Mesendoderm (in vitro differentiated cells): ENCODE data around the gene UGT1A5.
"Not testable (repeated sequence)": the region's sequence is repeated elsewhere in the genome, so short reads cannot be mapped to it uniquely, and the experiment has no call there.

Experiments
- DNase-seq: peaks from one replicate; pipeline ENCODE4 v3.0.0; 2013
- H2AK5ac ChIP-seq: 2 replicates; pipeline ENCODE4 v1.6.1; 2013; ENCODE audit warnings: low read length, inconsistent platforms
- H2BK120ac ChIP-seq: 2 replicates; pipeline ENCODE4 v1.6.1; 2013; ENCODE audit warnings: low read depth, mild to moderate bottlenecking, low read length, moderate library complexity, mixed read lengths
- H2BK15ac ChIP-seq: replicated peaks from 2 replicates; pipeline ENCODE4 v1.6.1; 2013; ENCODE audit warnings: low read depth, mild to moderate bottlenecking, moderate library complexity
- H2BK5ac ChIP-seq: 2 replicates; pipeline ENCODE4 v1.6.1; 2013; ENCODE audit warnings: low read length, inconsistent platforms
- H3K18ac ChIP-seq: 2 replicates; pipeline ENCODE4 v1.6.1; 2013; ENCODE audit warnings: mild to moderate bottlenecking, low read length, mixed read lengths
- H3K23ac ChIP-seq: one replicate; pipeline ENCODE4 v1.6.1; 2013; ENCODE audit warnings: low read length
- H3K27ac ChIP-seq: 2 replicates; pipeline ENCODE4 v1.5.1; 2013; ENCODE audit warnings: low read depth, mild to moderate bottlenecking, inconsistent platforms, low read length, moderate library complexity
- H3K27me3 ChIP-seq: 2 replicates; pipeline ENCODE4 v1.6.1; 2013; ENCODE audit warnings: low read length, control low read depth, mild to moderate bottlenecking, inconsistent platforms; ENCODE audit not compliant: insufficient read depth, poor library complexity
- H3K36me3 ChIP-seq: 2 replicates; pipeline ENCODE4 v1.6.1; 2013; ENCODE audit warnings: low read length, inconsistent platforms; ENCODE audit not compliant: control insufficient read depth, insufficient read depth
- H3K4ac ChIP-seq: one replicate; pipeline ENCODE4 v1.6.1; 2013; ENCODE audit warnings: low read depth, mild to moderate bottlenecking, low read length, moderate library complexity
- H3K4me1 ChIP-seq: 2 replicates; pipeline ENCODE4 v1.6.1; 2013; ENCODE audit warnings: low read depth, low read length, inconsistent platforms; ENCODE audit not compliant: control insufficient read depth
- H3K4me2 ChIP-seq: 2 replicates; pipeline ENCODE4 v1.6.1; 2013; ENCODE audit warnings: low read length
- H3K4me3 ChIP-seq: 2 replicates; pipeline ENCODE4 v1.5.1; 2013; ENCODE audit warnings: mild to moderate bottlenecking, low read length
- H3K56ac ChIP-seq: one replicate; pipeline ENCODE4 v1.6.1; 2013; ENCODE audit warnings: low read length
- H3K79me1 ChIP-seq: 2 replicates; pipeline ENCODE4 v1.6.1; 2013; ENCODE audit warnings: low read length, inconsistent platforms
- H3K79me2 ChIP-seq: 2 replicates; pipeline ENCODE4 v1.6.1; 2013; ENCODE audit warnings: mild to moderate bottlenecking, low read length; ENCODE audit not compliant: control insufficient read depth, insufficient read depth
- H3K9ac ChIP-seq: 2 replicates; pipeline ENCODE4 v1.6.1; 2013; ENCODE audit warnings: low read length, inconsistent platforms
- H4K5ac ChIP-seq: one replicate; pipeline ENCODE4 v1.6.1; 2013; ENCODE audit warnings: low read length
- H4K8ac ChIP-seq: one replicate; pipeline ENCODE4 v1.6.1; 2013; ENCODE audit warnings: low read depth, mild to moderate bottlenecking, control low read depth, low read length, moderate library complexity
- WGBS: extraction: QIAGEN DNeasy Blood & Tissue Kit; methylation state at CpG from one replicate; pipeline ENCODE4 v1.1.7; 2013; ENCODE audit warnings: low lambda C conversion rate, missing lambda C conversion rate; ENCODE audit not compliant: insufficient coverage; ENCODE audit errors: extremely low coverage; 5-methylcytosine and 5-hydroxymethylcytosine counted together

The UGT1A5 gene

GRCh38 chr2:233745073-233745755 is 32.5 kb downstream of the UGT1A5 start:
- no peak overlapping the region for H3K4ac ChIP-seq
- H3K4me2 ChIP-seq = no peak overlapping the region
- no CpG with 5 or more reads among the region's 5 CpGs for WGBS
- no peaks in the 10 kb centered on the region for H3K27me3 ChIP-seq
- H3K27ac ChIP-seq = no peak overlapping the region
- H3K18ac ChIP-seq = no peak overlapping the region
- no peak overlapping the region for H4K8ac ChIP-seq
- no peaks in the 10 kb centered on the region for H3K79me1 ChIP-seq
- H3K36me3 ChIP-seq = no peaks in the 10 kb centered on the region
- no peak overlapping the region for H3K23ac ChIP-seq
- no peak for DNase-seq
- H2BK120ac ChIP-seq = no peak overlapping the region
- no peak overlapping the region for H4K5ac ChIP-seq
- H3K79me2 ChIP-seq = no peaks in the 10 kb centered on the region
- no peaks in the 10 kb centered on the region for H3K4me1 ChIP-seq
- no peak overlapping the region for H2BK15ac ChIP-seq
- no peak overlapping the region for H3K56ac ChIP-seq
- H2BK5ac ChIP-seq = no peak overlapping the region
- H3K4me3 ChIP-seq = no peak overlapping the region
- H2AK5ac ChIP-seq = no peak overlapping the region
- no peak overlapping the region for H3K9ac ChIP-seq

- H3K36me3 ChIP-seq, H3K4me1 ChIP-seq, H3K79me1 ChIP-seq, H3K79me2 ChIP-seq, H3K9ac ChIP-seq, H3K27ac ChIP-seq, H2BK120ac ChIP-seq, H3K27me3 ChIP-seq, H2AK5ac ChIP-seq, DNase-seq, H3K56ac ChIP-seq, H2BK5ac ChIP-seq, H3K18ac ChIP-seq, H2BK15ac ChIP-seq, H3K4me2 ChIP-seq, H3K4me3 ChIP-seq, H3K23ac ChIP-seq, H4K5ac ChIP-seq, H3K4ac ChIP-seq, H4K8ac ChIP-seq: not testable (repeated sequence)
- no CpG with 5 or more reads among the region's 2 CpGs for WGBS
These were observed 33.1 kb downstream of the UGT1A5 start for GRCh38 chr2:233745838-233746237.

GRCh38 chr2:233746475-233747282 is 34.0 kb downstream of the UGT1A5 start:
- Histone ChIP-seq H2BK5ac (no peak overlapping the region), H3K4me2 (no peak overlapping the region)

GRCh38 chr2:233747283-233747544 is 34.5 kb downstream of the UGT1A5 start:
- H4K5ac ChIP-seq = no peak overlapping the region
- H3K4me2 ChIP-seq = no peak overlapping the region
- no peak overlapping the region for H3K23ac ChIP-seq
- H2BK5ac ChIP-seq = no peak overlapping the region
- no peak overlapping the region for H3K4me3 ChIP-seq
- no CpG with 5 or more reads among the region's 6 CpGs for WGBS
- H2BK15ac ChIP-seq = no peak overlapping the region
- H3K4ac ChIP-seq = no peak overlapping the region
- no peaks in the 10 kb centered on the region for H3K79me1 ChIP-seq
- no peak for DNase-seq
- H3K18ac ChIP-seq = no peak overlapping the region
- H3K27ac ChIP-seq = no peak overlapping the region
- no peak overlapping the region for H3K56ac ChIP-seq
- no peak overlapping the region for H4K8ac ChIP-seq
- H2AK5ac ChIP-seq = no peak overlapping the region
- H2BK120ac ChIP-seq = no peak overlapping the region
- H3K4me1 ChIP-seq = no peaks in the 10 kb centered on the region
- no peaks in the 10 kb centered on the region for H3K36me3 ChIP-seq
- no peaks in the 10 kb centered on the region for H3K27me3 ChIP-seq
- no peak overlapping the region for H3K9ac ChIP-seq
- H3K79me2 ChIP-seq = no peaks in the 10 kb centered on the region

More at GRCh38 chr2:233746475-233747282, 34.0 kb downstream of the UGT1A5 start:
- Histone ChIP-seq H3K79me2 (no peaks in the 10 kb centered on the region), H3K27me3 (no peaks in the 10 kb centered on the region), H3K36me3 (no peaks in the 10 kb centered on the region), H3K79me1 (no peaks in the 10 kb centered on the region), H3K23ac (no peak overlapping the region), H2AK5ac (no peak overlapping the region), H4K8ac (no peak overlapping the region), H4K5ac (no peak overlapping the region), H3K56ac (no peak overlapping the region), H3K9ac (no peak overlapping the region), H2BK120ac (no peak overlapping the region), H2BK15ac (no peak overlapping the region), H3K27ac (no peak overlapping the region), H3K4me1 (no peaks in the 10 kb centered on the region), H3K18ac (no peak overlapping the region), H3K4ac (no peak overlapping the region), H3K4me3 (no peak overlapping the region)
- WGBS = no CpG with 5 or more reads among the region's 10 CpGs
- DNase-seq = peak; percentile 11

GRCh38 chr2:233750689-233751088 is 38.0 kb downstream of the UGT1A5 start:
- WGBS = no CpG with 5 or more reads among the region's 2 CpGs

More at GRCh38 chr2:233750689-233751088, 38.0 kb downstream of the UGT1A5 start:
- H3K9ac ChIP-seq, H3K4me2 ChIP-seq, H2BK120ac ChIP-seq, H2AK5ac ChIP-seq, H2BK15ac ChIP-seq, H3K79me2 ChIP-seq, H3K36me3 ChIP-seq, H4K8ac ChIP-seq, H2BK5ac ChIP-seq, H3K18ac ChIP-seq, H3K27ac ChIP-seq, H3K79me1 ChIP-seq, H3K4me3 ChIP-seq, H3K23ac ChIP-seq, DNase-seq, H4K5ac ChIP-seq, H3K56ac ChIP-seq, H3K4me1 ChIP-seq, H3K4ac ChIP-seq, H3K27me3 ChIP-seq: not testable (repeated sequence)
